Measurements from ENCODE around the gene ITLN2. TPM values are rescaled to one million over a fixed set of nuclear protein-coding genes. Genes with fewer than 3 reads are reported as not detected.
A peak's percentile ranks its signal among the peaks of the same experiment; 100 is the strongest.
"Not testable (repeated sequence)": the region's sequence is repeated elsewhere in the genome, so short reads cannot be mapped to it uniquely, and the experiment has no call there.

The ITLN2 gene
- total and polyA plus RNA-seq, 8 donors = 0.17 to 1.8 (median 0.82) TPM; not detected in 4

DNA sequence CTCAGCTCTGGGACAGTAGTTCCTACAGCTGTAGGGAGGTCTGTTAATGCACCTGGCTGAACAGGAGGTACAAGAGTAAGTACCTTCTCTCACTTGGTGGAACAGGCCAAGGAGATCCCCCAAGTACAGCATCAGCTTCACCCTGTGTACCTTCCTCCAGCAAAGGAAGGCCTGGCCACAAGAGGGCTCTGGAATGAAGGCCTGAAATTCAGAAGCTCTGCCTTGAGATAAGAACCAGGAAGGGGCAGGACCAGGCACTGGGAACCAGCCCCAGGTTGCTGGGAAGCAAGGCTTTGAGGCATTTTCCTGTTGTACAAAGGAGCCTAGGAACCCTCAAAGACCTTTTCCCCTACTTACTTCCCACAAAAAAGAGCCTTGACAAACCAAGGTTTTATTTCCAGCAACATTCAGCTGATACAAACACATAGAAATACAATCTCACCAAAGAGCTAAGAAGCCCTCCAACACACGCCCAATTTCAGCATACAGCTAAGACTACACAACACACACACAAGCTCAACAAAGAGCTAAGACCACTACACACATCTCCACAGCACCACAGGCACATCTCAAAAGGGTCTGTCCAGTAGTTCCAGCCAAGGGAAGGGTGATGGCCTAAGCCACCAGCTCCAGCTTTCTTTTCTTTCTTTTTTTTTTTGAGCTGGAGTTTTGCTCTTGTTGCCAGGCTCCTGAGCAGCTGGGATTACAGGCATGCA lies 42.9 kb upstream of the ITLN2 start:
- intact Hi-C loops (cut with DNase I) = loop anchor here in 1 of 2 donors (5.0 kb wide), 1 partner anchor 100 kb away; the partner anchor contains the start of gene KLHDC9
- ATAC-seq = peak; percentile 89
- TF ChIP-seq, protein P1, sequence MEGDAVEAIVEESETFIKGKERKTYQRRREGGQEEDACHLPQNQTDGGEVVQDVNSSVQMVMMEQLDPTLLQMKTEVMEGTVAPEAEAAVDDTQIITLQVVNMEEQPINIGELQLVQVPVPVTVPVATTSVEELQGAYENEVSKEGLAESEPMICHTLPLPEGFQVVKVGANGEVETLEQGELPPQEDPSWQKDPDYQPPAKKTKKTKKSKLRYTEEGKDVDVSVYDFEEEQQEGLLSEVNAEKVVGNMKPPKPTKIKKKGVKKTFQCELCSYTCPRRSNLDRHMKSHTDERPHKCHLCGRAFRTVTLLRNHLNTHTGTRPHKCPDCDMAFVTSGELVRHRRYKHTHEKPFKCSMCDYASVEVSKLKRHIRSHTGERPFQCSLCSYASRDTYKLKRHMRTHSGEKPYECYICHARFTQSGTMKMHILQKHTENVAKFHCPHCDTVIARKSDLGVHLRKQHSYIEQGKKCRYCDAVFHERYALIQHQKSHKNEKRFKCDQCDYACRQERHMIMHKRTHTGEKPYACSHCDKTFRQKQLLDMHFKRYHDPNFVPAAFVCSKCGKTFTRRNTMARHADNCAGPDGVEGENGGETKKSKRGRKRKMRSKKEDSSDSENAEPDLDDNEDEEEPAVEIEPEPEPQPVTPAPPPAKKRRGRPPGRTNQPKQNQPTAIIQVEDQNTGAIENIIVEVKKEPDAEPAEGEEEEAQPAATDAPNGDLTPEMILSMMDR (IDR thresholded peaks at IDR 0.05) = peak; percentile 53 to 71
- peaks cover 3 to 40% of the 10 kb centered on the region in 2 donors for H3K36me3 ChIP-seq
- H3K4me1 ChIP-seq = peaks cover 0 to 53% of the 10 kb centered on the region in 2 donors
- H3K27me3 ChIP-seq = no peaks in the 10 kb centered on the region
- DNase-seq = peak in 2 of 4 donors; percentile 66 to 69
- no peaks in the 10 kb centered on the region for H3K9me3 ChIP-seq
- no peak overlapping the region for H3K4me3 ChIP-seq
- H3K27ac ChIP-seq = peak overlapping the region; percentile 54 to 78

DNA sequence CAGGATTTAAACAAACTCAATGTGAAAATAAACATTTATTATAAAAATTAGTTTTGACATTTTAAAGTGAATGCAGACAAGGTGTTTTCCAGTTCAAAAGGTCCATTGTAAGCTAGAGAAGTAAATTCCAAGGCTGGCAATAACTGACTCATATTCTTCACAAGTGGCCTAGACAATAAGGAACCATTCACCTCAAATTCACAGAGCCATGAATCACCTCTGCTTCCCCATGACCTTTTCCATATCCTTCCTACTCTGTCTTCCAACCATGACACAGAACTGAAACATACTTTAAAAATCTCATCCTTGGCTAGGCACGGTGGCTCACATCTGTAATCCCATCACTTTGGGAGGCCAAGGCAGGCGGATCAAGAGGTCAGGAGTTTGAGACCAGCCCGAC lies 41.6 kb upstream of the ITLN2 start:
- Histone ChIP-seq H3K9me3 (no peaks in the 10 kb centered on the region), H3K27me3 (no peaks in the 10 kb centered on the region), H3K4me3 (no peak overlapping the region), H3K36me3 (peaks cover 3 to 38% of the 10 kb centered on the region in 2 donors), H3K4me1 (peaks cover 0 to 41% of the 10 kb centered on the region in 2 donors), H3K27ac (no peak overlapping the region)
- DNase-seq (no peak), ATAC-seq (peak; percentile 20)
- TF ChIP-seq, protein P1 (IDR thresholded peaks at IDR 0.05) = no peak
- intact Hi-C loops (cut with DNase I) = loop anchor here in 1 of 2 donors (5.0 kb wide), 1 partner anchor 101 kb away; the partner anchor contains the start of gene KLHDC9

DNA sequence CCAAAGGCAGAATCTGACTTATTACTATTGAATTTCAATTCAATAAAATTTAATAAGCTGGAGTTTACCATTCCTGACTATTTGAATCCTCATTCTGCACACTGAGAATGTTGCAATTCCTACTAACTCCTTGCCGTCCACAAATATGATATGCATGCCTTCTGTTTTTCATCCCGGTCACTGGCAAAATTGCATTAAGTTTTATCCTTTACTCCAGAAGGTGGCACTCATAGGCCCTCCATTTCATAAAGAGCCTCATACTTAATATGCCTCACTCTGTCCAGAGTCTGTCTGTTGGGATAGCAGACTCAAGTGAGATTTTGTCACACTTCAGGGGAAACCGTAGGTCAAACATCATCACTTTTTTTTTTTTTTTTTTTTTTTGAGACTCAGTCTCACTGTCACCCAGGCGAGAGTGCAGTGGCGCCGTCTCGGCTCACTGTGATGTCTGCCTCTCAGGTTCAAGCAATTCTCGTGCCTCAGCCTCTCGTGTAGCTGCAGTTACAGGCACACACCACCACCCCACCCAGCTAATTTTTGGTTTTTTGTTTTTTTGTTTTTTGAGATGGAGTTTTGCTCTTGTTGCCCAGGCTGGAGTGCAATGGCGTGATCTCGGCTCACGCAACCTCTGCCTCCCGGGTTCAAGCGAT lies 39.1 kb upstream of the ITLN2 start:
- Histone ChIP-seq H3K9me3 (no peaks in the 10 kb centered on the region), H3K4me3 (no peak overlapping the region), H3K36me3 (peaks cover 0 to 13% of the 10 kb centered on the region in 2 donors), H3K27me3 (no peaks in the 10 kb centered on the region), H3K4me1 (peaks cover 0 to 47% of the 10 kb centered on the region in 2 donors), H3K27ac (no peak overlapping the region)
- DNase-seq (peak in 3 of 4 donors; percentile 31 to 78 (median 58)), ATAC-seq (peak; percentile 55)
- intact Hi-C loops (cut with DNase I) = no loop called here
- TF ChIP-seq, protein P1 (IDR thresholded peaks at IDR 0.05) = peak in 1 of 2 donors; percentile 22

DNA sequence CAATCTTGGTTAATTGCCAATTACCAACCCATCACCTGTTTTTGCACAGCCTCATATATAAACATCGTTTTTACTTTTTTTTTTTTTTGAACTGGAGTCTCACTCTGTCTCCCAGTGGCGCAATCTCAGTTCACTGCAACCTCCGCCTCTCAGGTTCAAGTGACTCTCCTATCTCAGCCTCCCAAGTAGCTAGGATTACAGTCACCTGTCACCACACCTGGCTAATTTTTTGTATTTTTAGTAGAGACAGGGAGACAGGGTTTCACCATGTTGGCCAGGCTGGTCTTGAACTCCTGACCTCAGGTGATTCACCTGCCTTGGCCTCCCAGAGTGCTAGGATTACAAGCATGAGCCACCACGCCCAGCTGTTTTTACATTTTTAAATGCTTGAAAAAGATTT lies 37.4 kb upstream of the ITLN2 start:
- intact Hi-C loops (cut with DNase I); ATAC-seq; H3K36me3 ChIP-seq; H3K27ac ChIP-seq; H3K4me3 ChIP-seq; H3K9me3 ChIP-seq; H3K27me3 ChIP-seq; DNase-seq: not testable (repeated sequence)
- H3K4me1 ChIP-seq = peaks cover 0 to 30% of the 10 kb centered on the region in 2 donors

DNA sequence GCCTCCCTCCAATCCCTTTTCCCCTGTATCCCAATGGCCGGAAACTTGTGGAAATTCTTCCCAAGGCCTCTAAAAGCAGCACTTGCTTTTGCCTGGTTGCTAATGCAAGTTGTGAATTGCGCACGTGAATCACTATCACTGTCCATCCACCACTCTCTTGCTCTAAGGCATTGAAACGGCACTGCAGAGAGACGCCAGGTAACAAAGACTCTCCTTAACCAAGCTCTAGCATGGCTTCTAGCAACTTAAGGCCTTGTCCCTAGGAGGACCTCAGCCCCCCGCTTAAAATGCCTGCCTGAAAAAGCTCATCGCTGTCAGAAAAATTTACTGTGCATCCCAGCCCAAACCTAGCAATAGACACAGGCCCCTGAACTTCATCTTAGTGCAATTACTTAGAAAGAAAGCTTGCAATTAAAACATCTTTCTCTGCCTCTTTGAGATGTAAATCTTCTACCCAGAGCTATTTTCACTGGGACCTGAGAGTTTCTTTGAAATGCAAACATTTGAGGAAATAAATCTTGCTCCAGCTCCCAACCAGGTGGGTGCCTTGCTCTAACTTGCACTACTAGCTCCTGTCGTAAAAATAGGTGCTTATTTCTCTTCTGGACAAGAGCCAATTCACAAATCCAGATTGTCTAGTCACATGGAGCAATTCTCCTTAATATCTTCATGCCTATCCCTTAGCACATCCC lies 32.9 kb upstream of the ITLN2 start:
- H3K4me3 ChIP-seq = no peak overlapping the region
- peaks cover 0 to 10% of the 10 kb centered on the region in 2 donors for H3K4me1 ChIP-seq
- H3K36me3 ChIP-seq = no peaks in the 10 kb centered on the region
- no peak for DNase-seq
- ATAC-seq = no peak
- H3K9me3 ChIP-seq = no peaks in the 10 kb centered on the region
- H3K27ac ChIP-seq = no peak overlapping the region
- H3K27me3 ChIP-seq = peaks cover 3 to 7% of the 10 kb centered on the region in 2 donors
- TF ChIP-seq, protein P1 (IDR thresholded peaks at IDR 0.05) = no peak
- intact Hi-C loops (cut with DNase I) = no loop called here
